SU-DHL-6 (cell line): ENCODE results near the gene CSRNP3.

ENCODE experiments used
- H2AFZ ChIP-seq: fragments of 200-600 bp; sonication (generic); 2 replicates; pipeline ENCODE4 v1.6.1; 2014; ENCODE audit warnings: low read depth, mild to moderate bottlenecking, moderate library complexity, mixed read lengths, antibody characterized with exemption, low read length; ENCODE audit not compliant: severe bottlenecking
- H3F3A ChIP-seq: fragments of 200-600 bp; shearing (Covaris generic); 2 replicates; pipeline ENCODE4 v1.6.0; 2016; ENCODE audit warnings: antibody characterized with exemption, mild to moderate bottlenecking; ENCODE audit not compliant: insufficient read depth
- H3K27ac ChIP-seq: fragments of 200-600 bp; sonication (generic); 2 replicates; pipeline ENCODE4 v1.5.1; 2016; ENCODE audit warnings: low read depth, mild to moderate bottlenecking, low read length, moderate library complexity, mixed read lengths
- H3K27me3 ChIP-seq: fragments of 200-600 bp; sonication (generic), shearing (Covaris generic); 2 replicates; pipeline ENCODE4 v1.6.0; 2014; ENCODE audit warnings: mild to moderate bottlenecking, low read length
- H3K36me3 ChIP-seq: fragments of 200-600 bp; sonication (generic); 2 replicates; pipeline ENCODE4 v1.6.1; 2014; ENCODE audit warnings: mild to moderate bottlenecking, low read length, mixed read lengths
- H3K4me2 ChIP-seq: fragments of 300-600, 200-600 bp; shearing (Covaris generic), sonication (generic); 2 replicates; pipeline ENCODE4 v1.6.0; 2014; ENCODE audit warnings: low read length, low read depth, mild to moderate bottlenecking; ENCODE audit not compliant: poor library complexity, severe bottlenecking
- H3K4me3 ChIP-seq: fragments of 200-600 bp; sonication (generic); 2 replicates; pipeline ENCODE4 v1.5.1; 2014; ENCODE audit warnings: antibody characterized with exemption, low read length, mild to moderate bottlenecking, mixed read lengths; ENCODE audit not compliant: insufficient read depth, poor library complexity, severe bottlenecking
- H3K79me2 ChIP-seq: fragments of 200-600 bp; sonication (generic); 2 replicates; pipeline ENCODE4 v1.6.1; 2014; ENCODE audit warnings: mild to moderate bottlenecking, low read length, moderate library complexity; ENCODE audit not compliant: insufficient read depth
- H3K9ac ChIP-seq: fragments of 200-600 bp; sonication (generic); 2 replicates; pipeline ENCODE4 v1.7.0; 2014; ENCODE audit warnings: mild to moderate bottlenecking, low read length
- H3K9me2 ChIP-seq: fragments of 200-600 bp; sonication (generic); replicated peaks from 2 replicates; pipeline ENCODE4 v1.6.1; 2014; ENCODE audit warnings: low read length; ENCODE audit not compliant: insufficient read depth
- H3K9me3 ChIP-seq: fragments of 200-600 bp; sonication (generic); 2 replicates; pipeline ENCODE4 v1.6.1; 2014; ENCODE audit warnings: low read length, mixed read lengths; ENCODE audit not compliant: insufficient read depth
- H4K20me1 ChIP-seq: fragments of 200-600 bp; sonication (generic); 2 replicates; pipeline ENCODE4 v1.6.1; 2014; ENCODE audit warnings: low read depth, mild to moderate bottlenecking, antibody characterized with exemption, low read length, moderate library complexity, mixed read lengths
- EZH2phosphoT487 ChIP-seq: fragments of 200-600 bp; sonication (generic), shearing (Covaris generic); conservative IDR thresholded peaks from 2 replicates; pipeline ENCODE4 v1.6.1; 2018; ENCODE audit warnings: mild to moderate bottlenecking, antibody characterized with exemption, low read length, moderate library complexity, mixed read lengths
- TF ChIP-seq, protein P1 (sequence below): fragments of 200-600 bp; sonication (generic); IDR thresholded peaks from one replicate; pipeline ENCODE4 v1.5.1; 2017; ENCODE audit warnings: antibody characterized with exemption, mild to moderate bottlenecking, low read length, moderate library complexity; ENCODE audit not compliant: insufficient read depth, poor library complexity, severe bottlenecking

Gene CSRNP3

GRCh38 chr2:165667375-165667774 is 197.9 kb downstream of the CSRNP3 start:
- Histone ChIP-seq H3K27ac (no peak overlapping the region), H3K4me3 (no peak overlapping the region), H3K4me2 (no peak overlapping the region), H4K20me1 (no peaks in the 10 kb centered on the region), H3K27me3 (no peaks in the 10 kb centered on the region), H2AFZ (no peak overlapping the region), H3K9ac (no peak overlapping the region), H3K79me2 (no peaks in the 10 kb centered on the region), H3K9me3 (no peaks in the 10 kb centered on the region), H3F3A (no peaks in the 10 kb centered on the region), H3K36me3 (no peaks in the 10 kb centered on the region), H3K9me2 (no peaks in the 10 kb centered on the region)
- no peak for TF ChIP-seq EZH2phosphoT487
- TF ChIP-seq, protein P1, sequence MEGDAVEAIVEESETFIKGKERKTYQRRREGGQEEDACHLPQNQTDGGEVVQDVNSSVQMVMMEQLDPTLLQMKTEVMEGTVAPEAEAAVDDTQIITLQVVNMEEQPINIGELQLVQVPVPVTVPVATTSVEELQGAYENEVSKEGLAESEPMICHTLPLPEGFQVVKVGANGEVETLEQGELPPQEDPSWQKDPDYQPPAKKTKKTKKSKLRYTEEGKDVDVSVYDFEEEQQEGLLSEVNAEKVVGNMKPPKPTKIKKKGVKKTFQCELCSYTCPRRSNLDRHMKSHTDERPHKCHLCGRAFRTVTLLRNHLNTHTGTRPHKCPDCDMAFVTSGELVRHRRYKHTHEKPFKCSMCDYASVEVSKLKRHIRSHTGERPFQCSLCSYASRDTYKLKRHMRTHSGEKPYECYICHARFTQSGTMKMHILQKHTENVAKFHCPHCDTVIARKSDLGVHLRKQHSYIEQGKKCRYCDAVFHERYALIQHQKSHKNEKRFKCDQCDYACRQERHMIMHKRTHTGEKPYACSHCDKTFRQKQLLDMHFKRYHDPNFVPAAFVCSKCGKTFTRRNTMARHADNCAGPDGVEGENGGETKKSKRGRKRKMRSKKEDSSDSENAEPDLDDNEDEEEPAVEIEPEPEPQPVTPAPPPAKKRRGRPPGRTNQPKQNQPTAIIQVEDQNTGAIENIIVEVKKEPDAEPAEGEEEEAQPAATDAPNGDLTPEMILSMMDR = no peak

- no peaks in the 10 kb centered on the region for H3K27me3 ChIP-seq
- TF ChIP-seq, protein P1 = no peak
- TF ChIP-seq EZH2phosphoT487 = no peak
- H3F3A ChIP-seq = no peaks in the 10 kb centered on the region
- H2AFZ ChIP-seq = no peak overlapping the region
- no peak overlapping the region for H3K9ac ChIP-seq
- no peaks in the 10 kb centered on the region for H3K9me2 ChIP-seq
- H3K36me3 ChIP-seq = no peaks in the 10 kb centered on the region
- H3K9me3 ChIP-seq = no peaks in the 10 kb centered on the region
- H3K79me2 ChIP-seq = no peaks in the 10 kb centered on the region
- H4K20me1 ChIP-seq = no peaks in the 10 kb centered on the region
- peak overlapping the region; percentile 7 for H3K4me2 ChIP-seq
- H3K4me3 ChIP-seq = no peak overlapping the region
- no peak overlapping the region for H3K27ac ChIP-seq
Measured at GRCh38 chr2:165674780-165675179, 205.3 kb downstream of the CSRNP3 start.

- H3K27ac ChIP-seq = no peak overlapping the region
- H3F3A ChIP-seq = no peaks in the 10 kb centered on the region
- no peaks in the 10 kb centered on the region for H3K9me3 ChIP-seq
- H4K20me1 ChIP-seq = no peaks in the 10 kb centered on the region
- H3K4me3 ChIP-seq = no peak overlapping the region
- H2AFZ ChIP-seq = peak overlapping the region; percentile 6
- TF ChIP-seq EZH2phosphoT487 = no peak
- TF ChIP-seq, protein P1 = no peak
- no peaks in the 10 kb centered on the region for H3K27me3 ChIP-seq
- no peaks in the 10 kb centered on the region for H3K9me2 ChIP-seq
- no peaks in the 10 kb centered on the region for H3K79me2 ChIP-seq
- no peaks in the 10 kb centered on the region for H3K36me3 ChIP-seq
- H3K4me2 ChIP-seq = no peak overlapping the region
- no peak overlapping the region for H3K9ac ChIP-seq
Measured at GRCh38 chr2:165675551-165675968, 206.1 kb downstream of the CSRNP3 start.
